ENCODE results near the gene NOP58. TPM values are rescaled to one million over a fixed set of nuclear protein-coding genes. Genes with fewer than 3 reads are reported as not detected.

NOP58 gene
- total and polyA plus RNA-seq, 2 of the 4 experiments (the other 2 are of a cell fraction), result 45.3 to 54.0 TPM

- 100% methylated on average over 2 of the region's 3 CpGs; no CpG with 5 or more reads in 1 of the 2 experiments for WGBS, 2 experiments (ENCODE audit: extremely low coverage in 2 of 2, insufficient read length in 1 of 2)
- in situ Hi-C loops (cut with MboI; ENCODE audit: low sequenced_read_pairs), result no loop called here
- dilution Hi-C loops (cut with HindIII; ENCODE audit: low sequenced_read_pairs, unreplicated experiment), result no loop called here
These were observed 56.9 kb downstream of the NOP58 start for GRCh38 chr2:202322435-202322834.

More at GRCh38 chr2:202322435-202322834, 56.9 kb downstream of the NOP58 start:
- Histone ChIP-seq H3K9me3 (ENCODE audit: control insufficient read depth, insufficient read depth, low read length) (no peaks in the 10 kb centered on the region), H2AFZ (replicated peaks; ENCODE audit: low read length, poor library complexity) (no peak overlapping the region), H3K79me1 (ENCODE audit: low read depth in 1 of 2, low read length in 2 of 2) (peaks cover 0 to 3% of the 10 kb centered on the region in 2 experiments; a peak in 1 of 4 replicates), H3K14ac (replicated peaks; ENCODE audit: low read depth, low read length) (no peak overlapping the region), H4K8ac (ENCODE audit: low read depth in 2 of 2, low read length in 2 of 2) (no peak overlapping the region), H3K56ac (ENCODE audit: extremely low read depth, insufficient read depth, low read length) (no peak overlapping the region), H2AK5ac (ENCODE audit: low read depth, low read length) (no peak overlapping the region), H3K4ac (ENCODE audit: low read depth, low read length) (no peak overlapping the region), H4K91ac (ENCODE audit: insufficient read depth, low read depth, low read length) (no peak overlapping the region), H3K27me3 (ENCODE audit: control insufficient read depth, insufficient read depth, low read length) (no peaks in the 10 kb centered on the region), H2BK15ac (ENCODE audit: low read depth, low read length) (no peak overlapping the region), H3K9ac (ENCODE audit: low read depth, low read length) (no peak overlapping the region), H3K18ac (ENCODE audit: low read depth, low read length) (no peak overlapping the region), H2BK5ac (ENCODE audit: low read depth, low read length, poor library complexity, severe bottlenecking) (no peak overlapping the region), H3K36me3 (ENCODE audit: control insufficient read depth, insufficient read depth, low read length) (peaks cover 1% of the 10 kb centered on the region; the same call in 1 of the 2 replicates), H4K5ac (ENCODE audit: low read depth, low read length) (no peak overlapping the region), H2BK120ac (ENCODE audit: low read depth, low read length) (no peak overlapping the region), H3K4me3 (ENCODE audit: insufficient read depth, low read depth, low read length) (no peak overlapping the region), H2AK9ac (replicated peaks; ENCODE audit: low read depth, low read length, poor library complexity) (no peak overlapping the region), H3K4me1 (ENCODE audit: control insufficient read depth, insufficient read depth, low read length) (peaks cover 2% of the 10 kb centered on the region; the same call in 1 of the 2 replicates), H3K27ac (ENCODE audit: insufficient read depth, low read length) (no peak overlapping the region), H3K4me2 (ENCODE audit: low read depth, low read length) (no peak overlapping the region), H2BK20ac (ENCODE audit: low read depth, low read length) (no peak overlapping the region), H3K9me1 (ENCODE audit: insufficient read depth, low read length) (peaks cover 10% of the 10 kb centered on the region), H3K23ac (ENCODE audit: low read depth, low read length) (no peak overlapping the region), H4K20me1 (ENCODE audit: insufficient read depth, low read length) (0 out of 2 replicates have a peak, but pooled peaks cover 3% of the 10 kb centered on the region)
- CTCF ChIA-PET, result no interaction called here
- no TSS peak for BruUV-seq (replicated peaks)
- ATAC-seq (ENCODE audit: low read depth), result no peak
- TF ChIP-seq RFX5 (IDR thresholded peaks at IDR 0.05; ENCODE audit: low read depth, low read length) (no peak), CTCF (conservative IDR thresholded peaks at IDR 0.05; ENCODE audit: low read depth, low read length) (no peak), RCOR1 (IDR thresholded peaks at IDR 0.05; ENCODE audit: insufficient replicate concordance, low read length) (no peak), POLR2A (IDR thresholded peaks at IDR 0.05; ENCODE audit: low read depth, low read length) (no peak), MXI1 (IDR thresholded peaks at IDR 0.05; ENCODE audit: borderline replicate concordance, low read depth, low read length) (no peak), RAD21 (IDR thresholded peaks at IDR 0.05; ENCODE audit: low read length) (no peak)
- intact Hi-C loops (cut with micrococcal nuclease), result no loop called here
- DNase-seq, result no peak
- POLR2A ChIA-PET (ENCODE audit: unreplicated experiment), result no interaction called here

Measured in IMR-90 (cell line).